GM21619 (cell line): ENCODE data around the gene ZNF501.
A peak's percentile ranks its signal among the peaks of the same experiment; 100 is the strongest.

Experiments used
- ATAC-seq: cut with Tn5 transposase; IDR thresholded peaks from one replicate; pipeline ENCODE4 v1.9.1; 2021; ENCODE audit not compliant: unreplicated experiment

The ZNF501 gene

DNA sequence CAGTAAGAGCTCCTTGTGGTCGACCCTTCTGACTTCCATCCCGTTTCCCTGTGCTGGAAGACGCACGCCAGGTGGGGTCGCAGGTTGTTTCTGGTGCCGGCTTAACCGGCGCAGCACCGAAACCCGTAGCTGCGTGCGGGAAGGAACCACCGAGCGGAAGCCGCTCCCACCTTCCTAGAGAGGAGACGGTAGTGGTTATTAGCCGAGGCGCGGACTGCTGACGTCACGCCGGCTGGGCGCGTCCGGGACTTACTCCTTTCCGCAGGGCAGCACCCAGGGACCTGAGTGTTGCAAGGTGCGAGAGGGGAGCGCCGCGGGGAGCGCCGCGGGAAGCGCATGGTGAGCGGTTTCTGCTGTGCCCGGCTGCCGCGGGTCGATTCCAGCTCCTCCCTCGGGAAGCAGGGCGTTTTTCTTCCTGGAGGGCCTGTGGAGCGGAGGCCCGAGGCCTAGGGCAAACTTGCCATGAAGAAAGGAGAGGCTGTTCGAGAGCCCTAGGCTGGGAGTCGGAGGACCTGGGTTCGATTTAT lies at the start of gene ZNF501:
ZNF501 (plus strand) TSS at position 252 of the 527 bp plus-strand sequence. CDS start 4,787 bp downstream, outside the sequence.
- peak; percentile 90 for ATAC-seq

DNA sequence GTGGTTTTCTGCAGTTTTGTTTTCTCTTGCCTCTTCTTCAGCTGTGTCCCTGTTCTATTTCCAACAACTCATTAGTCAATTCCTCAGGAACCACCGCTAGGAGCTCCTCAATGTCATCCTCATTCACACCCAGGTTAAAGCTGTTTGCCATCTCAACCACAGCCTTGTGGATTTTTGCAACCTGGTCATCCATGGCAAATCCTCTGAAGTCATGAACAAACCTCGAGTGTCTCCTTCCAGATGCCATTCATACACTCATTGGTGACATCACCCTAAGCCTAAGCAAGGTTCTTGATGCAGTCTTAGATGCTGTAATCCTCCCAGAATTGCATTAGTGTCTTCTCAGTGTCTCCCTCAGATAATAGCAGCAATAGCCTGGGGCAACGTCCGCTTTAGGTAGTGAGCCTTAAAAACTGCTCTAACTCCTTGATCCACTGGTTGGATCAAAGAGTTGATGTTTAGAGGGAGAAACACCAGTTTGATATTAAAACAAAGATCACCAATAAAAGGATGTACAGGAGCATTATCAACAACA lies 48.4 kb upstream of the ZNF501 start:
- no peak for ATAC-seq

DNA sequence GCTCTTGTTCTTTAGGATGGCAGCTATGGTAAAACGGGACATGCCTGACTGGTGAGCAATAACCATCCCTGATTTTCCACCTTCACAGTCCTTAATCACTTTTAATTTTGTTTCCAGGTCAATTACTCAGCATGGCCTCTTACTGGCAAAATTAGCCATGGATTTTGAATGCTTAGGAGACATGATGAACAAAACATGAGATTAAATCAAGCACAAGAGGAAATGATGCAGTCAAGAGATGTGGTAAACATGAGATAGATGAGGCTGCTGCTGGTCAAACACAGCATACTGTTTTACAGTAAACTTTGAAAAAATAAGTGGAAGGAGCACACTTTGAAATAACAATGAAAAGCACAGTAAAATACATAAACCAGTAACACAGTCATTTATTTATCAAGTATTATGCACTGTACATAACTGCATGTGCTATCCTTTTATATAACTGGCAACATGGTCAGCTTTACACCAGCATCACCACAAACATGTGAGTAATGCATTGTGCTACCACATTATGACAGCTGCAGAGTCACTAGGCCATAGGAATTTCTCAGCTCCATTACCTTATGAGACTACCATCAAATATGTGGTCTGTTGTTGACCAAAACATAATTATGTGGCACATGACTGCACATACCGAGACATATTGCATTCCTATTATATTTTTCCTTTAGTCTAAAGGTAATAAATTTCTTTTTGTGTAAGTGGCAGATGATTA lies 47.1 kb upstream of the ZNF501 start:
- no peak for ATAC-seq

DNA sequence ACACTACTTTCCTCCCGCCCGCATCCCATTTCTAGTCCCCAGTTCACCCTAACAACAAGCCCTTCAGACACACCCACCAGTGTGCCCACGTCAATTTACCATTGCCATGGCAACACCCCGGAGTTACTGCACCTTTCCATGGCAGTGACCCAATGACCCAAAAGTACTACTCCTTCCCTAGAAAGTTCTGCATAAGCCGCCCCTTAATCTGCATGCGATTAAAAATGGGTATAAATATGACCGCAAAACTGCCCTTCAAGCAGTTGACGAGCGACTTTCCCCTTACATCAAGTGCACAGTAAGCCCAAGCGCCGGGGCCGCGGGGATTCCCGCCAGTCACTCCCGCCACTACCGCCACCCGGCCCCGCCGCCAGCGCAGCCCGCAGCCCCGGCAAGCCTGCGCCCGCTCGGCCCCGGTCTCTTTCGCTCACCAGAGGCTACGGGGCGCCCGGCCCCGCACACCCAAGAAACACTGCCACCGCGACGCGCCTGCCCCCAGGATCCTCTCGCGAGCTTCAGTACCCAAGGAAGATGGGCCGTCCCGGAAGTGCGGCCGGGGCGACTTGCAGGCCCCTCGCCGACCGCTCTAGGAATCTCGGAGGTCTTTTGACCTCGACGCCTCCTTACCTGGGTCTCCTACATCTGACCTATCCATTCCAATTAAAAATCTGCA lies 44.2 kb upstream of the ZNF501 start:
- ATAC-seq, result peak; percentile 91

DNA sequence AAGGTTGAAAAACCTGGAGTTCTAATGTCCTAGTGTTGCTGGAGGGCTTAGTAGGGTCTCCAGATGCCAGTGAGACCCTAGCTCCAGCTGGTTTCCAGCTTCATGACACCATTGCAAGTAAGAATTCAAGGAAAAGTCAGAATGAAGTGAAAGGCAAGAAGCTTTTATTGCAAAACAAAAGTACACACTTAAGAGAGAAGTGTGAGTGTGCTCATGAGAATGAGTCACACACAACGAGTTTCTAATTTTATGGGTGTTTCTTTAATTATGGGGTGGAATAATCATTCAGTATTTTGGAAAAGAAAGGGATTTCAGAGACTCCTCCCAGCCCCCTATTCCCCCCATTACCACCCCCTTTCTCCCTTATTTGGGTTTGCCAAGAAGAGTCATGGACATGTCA lies 41.5 kb upstream of the ZNF501 start:
- ATAC-seq, result no peak

DNA sequence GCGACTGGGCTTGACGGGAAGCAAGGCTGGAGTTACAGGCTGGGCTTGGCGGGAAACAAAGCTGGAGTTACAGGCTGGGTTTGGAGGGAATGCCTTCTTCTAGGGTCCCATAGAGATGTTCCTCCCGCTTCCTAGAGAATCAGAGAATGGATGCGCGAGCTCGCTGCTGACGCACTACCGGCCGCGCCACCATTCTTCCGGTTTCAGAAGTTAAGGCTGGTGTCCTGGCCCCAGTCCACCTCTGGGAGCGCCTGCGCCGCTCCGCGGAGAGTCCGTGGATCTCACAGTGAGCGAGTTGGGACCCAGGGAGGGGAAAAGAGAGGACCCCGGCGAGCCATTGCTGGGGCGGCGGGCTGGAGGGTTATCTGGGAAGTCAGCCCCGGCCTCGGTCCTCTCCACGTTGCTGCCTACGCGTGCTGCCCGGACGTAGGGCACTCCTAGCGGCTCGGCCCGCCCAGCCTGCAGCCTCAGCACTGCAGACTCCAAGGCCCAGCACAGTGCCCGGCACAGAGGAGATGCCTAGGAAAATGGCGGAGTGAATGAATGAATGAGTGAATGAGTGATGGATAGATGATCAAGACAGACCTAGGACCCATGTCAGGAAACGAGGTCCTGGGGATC lies 16.9 kb upstream of the ZNF501 start, which contains the start of gene ZNF502:
ZNF502 (plus strand) TSS at position 206 of the 621 bp plus-strand sequence. CDS start 7,602 bp downstream, outside the sequence.
- no peak for ATAC-seq

DNA sequence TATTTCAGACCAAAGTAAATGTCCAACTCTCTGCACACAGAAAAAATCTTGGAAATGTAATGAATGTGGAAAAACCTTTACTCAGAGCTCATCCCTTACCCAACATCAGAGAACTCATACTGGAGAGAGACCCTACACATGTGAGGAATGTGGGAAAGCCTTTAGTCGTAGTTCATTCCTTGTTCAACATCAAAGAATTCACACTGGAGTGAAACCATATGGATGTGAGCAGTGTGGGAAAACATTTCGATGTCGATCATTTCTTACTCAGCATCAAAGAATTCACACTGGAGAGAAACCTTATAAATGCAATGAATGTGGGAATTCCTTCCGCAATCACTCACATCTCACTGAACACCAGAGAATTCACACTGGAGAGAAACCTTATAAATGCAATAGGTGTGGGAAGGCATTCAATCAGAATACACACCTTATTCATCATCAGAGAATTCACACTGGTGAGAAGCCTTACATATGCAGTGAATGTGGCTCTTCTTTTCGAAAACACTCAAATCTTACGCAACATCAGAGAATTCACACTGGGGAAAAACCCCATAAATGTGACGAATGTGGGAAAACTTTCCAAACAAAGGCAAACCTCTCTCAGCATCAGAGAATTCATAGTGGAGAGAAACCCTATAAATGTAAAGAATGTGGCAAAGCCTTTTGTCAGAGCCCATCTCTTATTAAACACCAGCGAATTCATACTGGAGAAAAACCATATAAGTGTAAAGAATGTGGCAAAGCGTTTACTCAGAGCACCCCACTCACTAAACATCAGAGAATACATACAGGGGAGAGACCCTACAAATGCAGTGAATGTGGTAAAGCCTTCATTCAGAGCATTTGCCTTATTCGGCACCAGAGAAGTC lies 8.0 kb upstream of the ZNF501 start:
- ATAC-seq, result no peak

DNA sequence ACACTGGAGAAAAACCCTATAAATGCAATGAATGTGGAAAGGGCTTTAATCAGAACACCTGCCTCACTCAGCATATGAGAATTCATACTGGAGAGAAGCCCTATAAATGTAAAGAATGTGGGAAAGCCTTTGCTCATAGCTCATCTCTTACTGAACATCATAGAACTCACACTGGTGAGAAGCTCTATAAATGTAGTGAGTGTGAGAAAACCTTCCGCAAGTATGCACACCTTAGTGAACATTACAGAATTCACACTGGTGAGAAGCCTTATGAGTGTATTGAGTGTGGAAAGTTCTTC lies 7.4 kb upstream of the ZNF501 start:
- no peak for ATAC-seq

DNA sequence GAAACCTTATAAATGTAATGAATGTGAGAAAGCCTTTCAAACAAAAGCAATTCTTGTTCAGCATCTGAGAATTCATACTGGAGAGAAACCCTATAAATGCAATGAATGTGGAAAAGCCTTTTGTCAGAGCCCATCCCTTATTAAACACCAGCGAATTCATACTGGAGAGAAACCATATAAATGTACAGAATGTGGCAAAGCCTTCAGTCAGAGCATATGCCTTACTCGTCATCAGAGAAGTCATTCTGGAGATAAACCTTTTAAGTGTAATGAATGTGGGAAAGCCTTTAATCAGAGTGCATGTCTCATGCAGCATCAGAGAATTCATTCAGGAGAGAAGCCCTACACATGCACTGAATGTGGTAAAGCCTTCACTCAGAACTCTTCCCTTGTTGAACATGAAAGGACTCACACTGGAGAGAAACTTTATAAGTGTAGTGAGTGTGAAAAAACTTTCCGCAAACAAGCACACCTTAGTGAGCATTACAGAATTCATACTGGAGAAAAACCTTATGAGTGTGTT lies 5.3 kb downstream of the ZNF501 start:
- no peak for ATAC-seq

DNA sequence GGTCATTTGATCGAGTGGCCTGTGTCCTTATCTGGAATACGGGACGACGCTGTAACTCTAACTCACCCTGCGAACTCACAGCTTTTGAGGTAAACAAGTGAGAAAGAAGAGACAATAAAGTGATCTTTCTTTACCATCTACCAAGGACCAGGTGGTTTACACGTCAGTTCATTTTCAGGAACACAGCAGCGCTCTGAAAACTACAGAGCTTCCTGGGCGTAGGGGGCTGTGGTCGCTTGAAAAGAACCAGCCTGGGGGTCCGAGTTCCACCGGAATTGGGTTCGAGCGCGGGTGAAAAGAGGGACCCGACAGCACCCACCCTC lies 31.6 kb downstream of the ZNF501 start:
- no peak for ATAC-seq

DNA sequence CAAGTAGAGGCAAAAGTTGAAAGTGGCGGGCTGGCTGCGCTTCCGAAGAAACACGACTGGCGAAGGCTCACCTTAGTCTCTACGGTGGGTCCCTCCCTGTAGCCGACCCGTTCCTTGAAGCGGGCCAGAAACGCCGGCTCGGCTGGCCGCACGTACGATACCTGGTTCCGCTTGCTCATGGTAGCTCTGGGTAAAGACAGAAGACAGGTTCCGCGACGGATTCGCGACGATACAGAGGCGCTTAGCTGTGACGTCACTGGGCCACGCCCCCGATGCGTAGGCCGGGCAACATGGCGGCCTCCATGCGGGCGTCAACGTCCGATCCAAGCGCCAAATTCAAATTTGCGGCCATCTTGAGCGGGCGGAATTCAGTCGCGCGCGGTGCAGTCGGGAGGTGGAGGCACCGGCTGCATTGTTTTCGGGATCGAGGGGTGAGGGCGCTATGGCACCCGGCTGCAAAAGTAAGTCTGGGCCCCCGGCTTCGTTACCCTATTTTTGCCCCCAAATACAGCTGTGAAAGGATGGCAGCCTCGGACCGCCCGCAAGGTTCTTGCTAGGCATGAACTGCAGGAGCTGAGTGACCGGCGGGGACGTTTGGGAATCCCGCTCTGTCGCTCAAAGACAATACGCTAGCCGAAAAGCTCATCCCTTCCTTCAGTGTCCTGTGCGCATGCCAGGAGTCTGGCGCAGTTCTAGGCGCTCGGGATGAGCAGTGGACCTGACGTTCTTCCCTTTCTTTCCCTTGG lies 32.2 kb downstream of the ZNF501 start, which contains the start of the genes KIAA1143 and KIF15:
KIAA1143 (minus strand) TSS at position 196 of the 746 bp plus-strand sequence; CDS start at position 179, 17 bp downstream.
KIF15 (plus strand) TSS at position 371 of the 746 bp plus-strand sequence; CDS start at position 443, 72 bp downstream.
- peak; percentile 89 for ATAC-seq

DNA sequence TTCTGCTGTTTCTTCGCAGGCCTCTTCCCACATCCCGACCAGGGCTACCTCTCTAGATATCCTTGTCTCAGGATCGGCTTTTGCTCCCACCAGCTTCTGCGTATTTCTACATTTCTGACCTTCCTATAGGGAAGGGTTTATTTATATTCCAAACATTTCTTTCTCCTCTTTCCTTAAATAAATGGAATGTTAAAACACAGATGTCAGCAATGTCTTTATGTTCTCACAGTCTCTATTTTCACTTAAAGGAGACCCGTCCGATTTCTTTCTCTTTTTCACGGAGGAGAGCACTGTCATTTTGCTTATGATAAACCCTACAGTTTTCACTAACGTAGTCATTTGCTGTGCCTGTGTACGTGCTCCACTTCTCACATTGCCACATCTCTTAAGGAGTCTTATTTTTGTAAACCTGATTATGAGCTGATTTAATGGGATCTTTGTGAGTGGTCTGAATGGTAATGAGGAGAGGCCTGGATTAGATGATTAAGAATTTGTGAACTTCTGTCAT lies 32.8 kb downstream of the ZNF501 start:
- ATAC-seq, result no peak

DNA sequence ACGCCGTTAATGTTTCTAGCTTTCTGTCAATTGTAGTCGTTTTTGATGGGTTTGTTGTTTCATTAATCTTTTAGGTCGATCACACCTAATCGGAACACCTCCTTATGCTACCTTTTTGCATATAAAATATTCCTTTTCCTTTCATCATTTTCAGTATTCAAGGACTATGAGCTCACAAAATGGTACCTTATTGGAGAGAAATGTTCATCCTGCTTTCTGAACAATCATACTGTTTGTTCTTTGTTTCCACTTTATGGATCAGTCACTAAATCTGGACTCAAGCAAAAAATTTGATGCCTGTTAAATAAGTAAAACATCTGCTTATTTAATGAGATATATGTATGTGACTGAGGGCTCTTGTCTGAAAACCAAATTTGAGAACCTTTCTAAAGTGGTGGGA lies 33.3 kb downstream of the ZNF501 start:
- ATAC-seq, result no peak

DNA sequence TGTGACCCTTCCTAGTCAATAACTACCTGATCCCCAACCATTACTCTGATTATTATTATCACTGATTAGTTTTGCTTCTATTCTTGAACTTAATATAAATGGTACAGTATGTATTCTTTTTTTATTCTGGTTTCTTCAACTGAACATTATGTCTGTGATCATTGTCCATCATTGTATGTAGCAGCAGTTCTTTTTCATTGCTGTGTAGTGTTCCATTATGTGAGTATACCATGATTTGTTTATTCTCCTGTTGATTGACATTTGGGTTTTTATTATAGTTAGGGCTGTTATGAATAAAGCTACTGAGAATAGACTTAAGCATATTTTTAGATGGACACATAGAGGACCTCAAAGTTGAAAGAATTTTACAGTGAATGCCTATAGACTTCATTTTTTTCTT lies 34.8 kb downstream of the ZNF501 start:
- ATAC-seq, result no peak

DNA sequence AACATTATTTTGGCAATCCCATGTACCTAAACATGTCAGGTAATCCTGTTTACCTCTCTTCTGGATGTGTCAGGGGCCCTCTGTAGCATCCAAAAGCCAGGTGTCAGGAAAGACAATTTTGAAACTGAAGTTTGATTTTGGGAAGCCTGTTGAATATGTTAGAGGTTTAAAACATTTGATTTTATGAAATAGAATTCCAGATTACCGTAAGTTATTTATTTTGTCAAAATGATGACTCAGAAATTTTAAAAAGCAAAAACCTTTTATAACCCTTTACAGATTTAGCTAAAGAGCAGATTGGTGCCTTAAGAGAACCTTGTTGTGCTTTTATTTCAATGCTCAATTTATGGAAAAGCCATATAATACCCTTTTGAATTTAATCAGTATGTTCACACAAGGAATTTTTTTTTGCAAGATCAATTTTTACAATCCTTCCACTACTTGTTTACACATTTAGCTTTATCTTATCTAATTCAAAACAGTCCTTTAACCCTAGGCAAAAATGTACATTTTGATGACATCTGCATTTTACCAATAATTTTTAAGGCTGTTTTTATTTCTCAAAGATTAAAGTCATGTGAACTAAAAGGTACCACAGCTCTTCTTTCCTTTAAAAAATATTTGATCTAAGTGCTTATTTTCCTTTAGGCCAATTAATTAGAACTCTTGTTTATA lies 42.1 kb downstream of the ZNF501 start:
- no peak for ATAC-seq

DNA sequence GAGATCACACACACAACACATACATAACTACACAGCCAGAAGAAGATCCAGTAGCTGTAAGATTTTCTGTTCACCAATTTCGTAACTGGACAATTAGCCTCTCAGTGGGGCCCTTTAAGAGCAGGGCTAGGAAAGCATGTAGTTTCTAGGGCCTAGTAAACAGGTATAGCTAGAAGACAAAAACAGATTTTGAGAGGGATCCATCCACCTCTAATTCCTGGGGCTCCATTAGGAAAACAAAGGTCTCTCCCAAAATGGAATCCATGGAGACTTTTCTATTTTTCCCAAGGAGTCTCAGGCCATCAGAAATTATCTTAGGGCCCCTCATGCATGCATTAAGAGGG lies 42.6 kb downstream of the ZNF501 start:
- ATAC-seq, result no peak

DNA sequence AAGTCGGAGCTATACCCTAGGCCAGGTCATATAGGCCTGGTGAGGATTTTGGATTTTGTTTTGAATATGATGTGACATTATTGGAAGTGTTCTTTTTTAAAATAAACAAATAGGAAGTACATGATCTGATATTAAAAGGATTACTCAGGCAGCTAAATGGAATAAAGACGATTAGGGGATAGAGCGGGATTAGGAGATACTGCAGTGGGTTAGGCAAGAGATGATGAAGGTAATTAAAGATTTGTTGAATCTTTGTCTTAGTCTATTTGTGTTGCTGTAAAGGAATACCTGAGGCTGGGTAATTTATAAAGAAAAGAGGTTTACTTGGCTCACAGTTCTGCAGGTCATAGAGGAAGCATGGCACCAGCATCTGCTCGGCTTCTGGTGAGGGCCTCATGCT lies 53.5 kb downstream of the ZNF501 start:
- no peak for ATAC-seq
